Duodenal mucosa (tissue), 2 donors: ENCODE measurements around the gene RHOBTB3.
"Not testable (repeated sequence)": the region's sequence is repeated elsewhere in the genome, so short reads cannot be mapped to it uniquely, and the experiment has no call there.

Source experiments
- H3K27ac ChIP-seq: one replicate; pipeline ENCODE4 v1.7.0; 2013; ENCODE audit warnings: low read depth, low read length
- H3K27me3 ChIP-seq, 2 donors: one replicate each; pipeline ENCODE4 v1.7.0; 2013; ENCODE audit warnings: low read length in 2 of 2, control low read depth in 1 of 2; ENCODE audit not compliant: insufficient read depth in 2 of 2, control insufficient read depth in 1 of 2
- H3K36me3 ChIP-seq, 2 donors: one replicate each; pipeline ENCODE4 v1.7.0; 2013; ENCODE audit warnings: low read length in 2 of 2, control low read depth in 1 of 2; ENCODE audit not compliant: insufficient read depth in 2 of 2, control insufficient read depth in 1 of 2
- H3K4me1 ChIP-seq, 2 donors: one replicate each; pipeline ENCODE4 v1.7.0; 2013; ENCODE audit warnings: low read length in 2 of 2, control low read depth in 1 of 2; ENCODE audit not compliant: insufficient read depth in 2 of 2, control insufficient read depth in 1 of 2
- H3K4me3 ChIP-seq, 2 donors: one replicate each; pipeline ENCODE4 v1.7.0; 2013; ENCODE audit warnings: low read length in 2 of 2, low read depth in 1 of 2
- H3K9ac ChIP-seq, 2 donors: one replicate each; pipeline ENCODE4 v1.7.0; 2013; ENCODE audit warnings: low read length in 2 of 2, low read depth in 1 of 2
- H3K9me3 ChIP-seq, 2 donors: one replicate each; pipeline ENCODE4 v1.7.0; 2013; ENCODE audit warnings: low read length in 2 of 2, control low read depth in 1 of 2; ENCODE audit not compliant: control insufficient read depth in 1 of 2

RHOBTB3 gene

DNA sequence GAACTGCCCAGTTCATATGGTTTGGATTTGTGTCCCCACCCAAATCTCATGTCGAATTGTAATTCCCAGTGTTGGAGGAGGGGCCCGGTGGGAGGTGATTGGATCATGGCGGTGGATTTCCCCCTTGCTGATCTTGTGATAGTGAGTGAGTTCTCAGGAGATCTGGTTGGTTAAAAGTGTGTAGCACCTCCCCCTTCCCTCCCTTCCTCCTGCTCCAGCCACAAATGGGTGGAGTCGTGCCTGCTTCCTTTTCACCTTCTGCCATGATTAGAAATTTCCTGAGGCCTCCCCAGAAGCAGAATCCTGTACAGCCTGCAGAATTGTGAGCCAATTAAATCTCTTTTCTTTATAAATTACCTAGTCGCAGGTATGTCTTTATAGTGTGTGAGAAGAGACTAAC lies 24.9 kb upstream of the RHOBTB3 start:
- H3K4me1 ChIP-seq, H3K4me3 ChIP-seq: not testable (repeated sequence)

GRCh38 chr5:95707055-95707454 lies 24.1 kb upstream of the RHOBTB3 start:
- Histone ChIP-seq H3K9ac (no peak overlapping the region), H3K4me3 (no peak overlapping the region), H3K27ac (no peak overlapping the region), H3K9me3 (no peaks in the 10 kb centered on the region), H3K4me1 (no peaks in the 10 kb centered on the region), H3K36me3 (no peaks in the 10 kb centered on the region), H3K27me3 (no peaks in the 10 kb centered on the region)

More for the DNA sequence above, 24.9 kb upstream of the RHOBTB3 start:
- not testable (repeated sequence) for H3K9ac ChIP-seq, H3K27me3 ChIP-seq, H3K9me3 ChIP-seq, H3K27ac ChIP-seq, H3K36me3 ChIP-seq

DNA sequence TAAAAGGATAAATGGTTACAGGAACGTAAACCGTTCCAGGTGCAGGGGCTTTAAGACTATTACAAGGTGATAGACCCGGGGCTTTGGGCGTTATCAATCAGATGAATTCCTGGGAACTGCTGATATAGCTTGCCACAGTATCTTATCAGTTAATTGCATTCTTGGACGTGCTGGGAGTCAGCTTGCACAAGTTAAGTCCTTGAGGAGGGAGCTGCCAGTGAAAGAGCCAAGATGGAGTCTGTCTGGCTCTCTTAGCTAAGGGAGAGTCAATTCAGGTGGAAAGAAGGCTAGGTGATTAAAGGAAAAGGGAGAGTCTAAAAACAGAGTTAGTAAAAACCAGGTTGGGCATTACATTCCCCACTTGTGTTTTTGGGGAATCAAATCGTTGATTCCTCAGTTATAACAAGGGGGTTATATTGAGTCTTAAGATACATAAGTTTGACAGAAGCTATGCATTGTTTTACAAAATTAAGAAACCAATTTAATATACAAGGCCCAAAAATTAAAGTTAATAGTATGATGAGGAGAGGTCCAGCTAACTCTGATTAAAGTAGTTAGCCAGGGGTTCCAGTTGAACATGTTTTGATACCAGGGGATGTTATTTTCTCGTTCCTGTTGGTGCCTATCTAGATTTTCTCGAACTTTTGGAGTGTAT lies 23.5 kb upstream of the RHOBTB3 start:
- not testable (repeated sequence) for H3K4me1 ChIP-seq, H3K4me3 ChIP-seq, H3K27ac ChIP-seq, H3K9ac ChIP-seq, H3K9me3 ChIP-seq, H3K36me3 ChIP-seq, H3K27me3 ChIP-seq

GRCh38 chr5:95708876-95709275 lies 22.3 kb upstream of the RHOBTB3 start:
- Histone ChIP-seq H3K9me3 (no peaks in the 10 kb centered on the region), H3K4me3 (no peak overlapping the region), H3K27me3 (no peaks in the 10 kb centered on the region), H3K36me3 (no peaks in the 10 kb centered on the region), H3K9ac (no peak overlapping the region), H3K4me1 (no peaks in the 10 kb centered on the region), H3K27ac (no peak overlapping the region)

DNA sequence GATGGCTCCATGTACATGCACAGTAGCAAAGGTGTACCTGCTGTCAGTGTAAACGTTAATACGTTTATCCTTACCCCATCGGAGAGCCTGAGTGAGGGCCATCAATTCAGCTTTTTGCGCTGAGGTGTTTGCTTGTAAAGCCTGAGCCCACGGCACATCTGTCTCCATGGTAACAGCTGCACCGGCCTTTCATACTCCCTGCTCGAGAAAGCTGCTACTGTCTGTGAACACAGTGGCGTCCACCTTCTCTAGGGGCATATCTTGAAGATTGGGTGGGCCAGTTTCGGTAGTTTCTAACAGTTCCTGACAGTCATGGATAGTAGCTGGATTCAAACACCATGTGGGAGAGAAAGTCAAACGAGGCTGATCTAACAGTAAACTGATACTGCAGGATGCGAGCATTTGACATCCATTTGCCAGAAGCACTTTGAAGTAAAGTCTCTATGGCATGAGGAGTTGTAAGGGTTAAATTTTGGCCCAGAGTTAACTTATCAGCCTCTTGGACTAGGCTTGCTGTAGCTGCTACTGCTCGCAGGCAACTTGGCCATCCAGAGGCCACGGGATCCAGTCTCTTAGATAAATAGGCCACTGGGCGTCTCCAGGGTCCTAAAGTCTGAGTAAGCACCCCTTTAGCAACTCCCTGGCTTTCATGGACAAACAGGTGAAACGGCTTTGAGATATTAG lies 21.0 kb upstream of the RHOBTB3 start:
- Histone ChIP-seq H3K27ac (no peak overlapping the region), H3K36me3 (no peaks in the 10 kb centered on the region), H3K27me3 (no peaks in the 10 kb centered on the region), H3K4me1 (no peaks in the 10 kb centered on the region), H3K9ac (no peak overlapping the region), H3K9me3 (no peaks in the 10 kb centered on the region), H3K4me3 (no peak overlapping the region)

- H3K9me3 ChIP-seq, H3K27me3 ChIP-seq, H3K27ac ChIP-seq, H3K9ac ChIP-seq, H3K4me3 ChIP-seq, H3K4me1 ChIP-seq, H3K36me3 ChIP-seq: not testable (repeated sequence)
Observed at GRCh38 chr5:95710651-95711500, 20.3 kb upstream of the RHOBTB3 start.

GRCh38 chr5:95711501-95712346 lies 19.4 kb upstream of the RHOBTB3 start:
- Histone ChIP-seq H3K27ac (no peak overlapping the region), H3K4me3 (no peak overlapping the region), H3K27me3 (no peaks in the 10 kb centered on the region), H3K9ac (no peak overlapping the region), H3K4me1 (no peaks in the 10 kb centered on the region), H3K9me3 (no peaks in the 10 kb centered on the region), H3K36me3 (no peaks in the 10 kb centered on the region)

DNA sequence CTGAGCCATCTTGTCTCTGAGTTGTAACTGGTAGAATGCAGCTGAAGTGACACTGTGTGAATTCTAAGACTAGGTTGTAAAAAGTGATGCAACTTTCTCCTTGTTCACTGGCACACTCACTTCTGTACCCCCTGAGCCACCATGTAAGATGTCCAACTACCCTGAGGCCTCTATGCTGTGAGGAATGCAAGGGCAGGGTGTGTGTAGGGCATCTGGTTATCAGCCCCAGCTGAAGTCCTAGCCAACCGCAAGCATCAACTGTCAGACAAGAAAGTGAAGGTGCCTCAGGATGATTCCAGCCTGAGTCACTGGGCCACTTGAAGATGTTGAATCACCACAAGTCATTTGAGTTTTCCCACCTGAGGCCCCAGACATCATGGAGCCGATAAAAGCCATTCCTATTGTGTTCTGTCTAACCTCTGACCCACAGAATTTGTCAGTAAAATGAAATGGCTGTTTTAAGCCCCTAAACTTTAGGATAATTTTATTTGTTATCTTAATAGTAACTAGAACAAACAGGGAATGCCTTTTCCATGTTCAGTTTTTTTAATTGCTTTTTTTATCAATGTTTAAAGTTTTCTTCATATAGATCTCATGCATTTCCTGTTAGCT lies 18.7 kb upstream of the RHOBTB3 start:
- Histone ChIP-seq H3K27ac (no peak overlapping the region), H3K9me3 (no peaks in the 10 kb centered on the region), H3K4me3 (no peak overlapping the region), H3K27me3 (no peaks in the 10 kb centered on the region), H3K36me3 (no peaks in the 10 kb centered on the region), H3K9ac (no peak overlapping the region), H3K4me1 (no peaks in the 10 kb centered on the region)

DNA sequence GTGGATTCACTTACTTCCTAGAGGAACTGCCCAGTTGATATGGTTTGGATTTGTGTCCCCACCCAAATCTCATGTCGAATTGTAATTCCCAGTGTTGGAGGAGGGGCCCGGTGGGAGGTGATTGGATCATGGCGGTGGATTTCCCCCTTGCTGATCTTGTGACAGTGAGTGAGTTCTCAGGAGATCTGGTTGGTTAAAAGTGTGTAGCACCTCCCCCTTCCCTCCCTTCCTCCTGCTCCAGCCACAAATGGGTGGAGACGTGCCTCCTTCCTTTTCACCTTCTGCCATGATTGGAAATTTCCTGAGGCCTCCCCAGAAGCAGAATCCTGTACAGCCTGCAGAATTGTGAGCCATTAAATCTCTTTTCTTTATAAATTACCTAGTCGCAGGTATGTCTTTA lies 17.9 kb upstream of the RHOBTB3 start:
- H3K36me3 ChIP-seq, H3K4me3 ChIP-seq, H3K27me3 ChIP-seq, H3K9ac ChIP-seq, H3K4me1 ChIP-seq, H3K9me3 ChIP-seq, H3K27ac ChIP-seq: not testable (repeated sequence)
